Spinal cord (tissue), 10 donors: ENCODE results near the gene GRIP2. TPM values are rescaled to one million over a fixed set of nuclear protein-coding genes. Genes with fewer than 3 reads are reported as not detected.
A peak's percentile ranks its signal among the peaks of the same experiment; 100 is the strongest.

ENCODE experiments used
- DNase-seq, 6 donors: peaks; one replicate each; pipeline versions ENCODE4 v3.0.0 to v3.0.0-alpha.2; 2013 to 2015; ENCODE audit warnings: low spot score in 6 of 6, low read depth in 4 of 6
- H3K27ac ChIP-seq: one replicate; pipeline ENCODE4 v1.5.1; 2013; ENCODE audit warnings: low read depth, low read length, control low read depth
- H3K27me3 ChIP-seq: one replicate; pipeline ENCODE4 v1.6.1; 2013; ENCODE audit warnings: low read length; ENCODE audit not compliant: control insufficient read depth, insufficient read depth
- H3K36me3 ChIP-seq: one replicate; pipeline ENCODE4 v1.6.1; 2013; ENCODE audit warnings: low read length; ENCODE audit not compliant: control insufficient read depth, insufficient read depth
- H3K4me1 ChIP-seq: one replicate; pipeline ENCODE4 v1.6.1; 2013; ENCODE audit warnings: low read length; ENCODE audit not compliant: control insufficient read depth, insufficient read depth
- H3K4me3 ChIP-seq: one replicate; pipeline ENCODE4 v1.5.1; 2013; ENCODE audit warnings: low read depth, low read length, control low read depth
- H3K9me3 ChIP-seq: one replicate; pipeline ENCODE4 v1.6.1; 2013; ENCODE audit warnings: low read length; ENCODE audit not compliant: control insufficient read depth, insufficient read depth
- WGBS: methylation state at CpG from one replicate; pipeline ENCODE4 v1.1.5; 2013; ENCODE audit warnings: missing lambda C conversion rate; ENCODE audit not compliant: insufficient coverage; 5-methylcytosine and 5-hydroxymethylcytosine counted together
- polyA plus RNA-seq, 2 donors: library from polyadenylated mRNA; unstranded; fragments of 120-200 nt; gene quantifications; one replicate each; pipeline ENCODE4 v1.2.1, GENCODE V29; 2013; ENCODE audit not compliant: insufficient read length in 2 of 2
- total RNA-seq, 2 donors: library from RNA; depleted of rRNA in 1 of 2; stranded (reverse); fragments of 120-200 nt in 1 of 2; fragments of >200 nt in 1 of 2; gene quantifications; one replicate each; pipeline versions ENCODE4 v1.2.3 to v1.2.4, GENCODE V29; 2013 to 2014
- donor health status: healthy.

The GRIP2 gene
- total and polyA plus RNA-seq, 4 donors = 6.0 to 24.2 (median 12.9) TPM

DNA sequence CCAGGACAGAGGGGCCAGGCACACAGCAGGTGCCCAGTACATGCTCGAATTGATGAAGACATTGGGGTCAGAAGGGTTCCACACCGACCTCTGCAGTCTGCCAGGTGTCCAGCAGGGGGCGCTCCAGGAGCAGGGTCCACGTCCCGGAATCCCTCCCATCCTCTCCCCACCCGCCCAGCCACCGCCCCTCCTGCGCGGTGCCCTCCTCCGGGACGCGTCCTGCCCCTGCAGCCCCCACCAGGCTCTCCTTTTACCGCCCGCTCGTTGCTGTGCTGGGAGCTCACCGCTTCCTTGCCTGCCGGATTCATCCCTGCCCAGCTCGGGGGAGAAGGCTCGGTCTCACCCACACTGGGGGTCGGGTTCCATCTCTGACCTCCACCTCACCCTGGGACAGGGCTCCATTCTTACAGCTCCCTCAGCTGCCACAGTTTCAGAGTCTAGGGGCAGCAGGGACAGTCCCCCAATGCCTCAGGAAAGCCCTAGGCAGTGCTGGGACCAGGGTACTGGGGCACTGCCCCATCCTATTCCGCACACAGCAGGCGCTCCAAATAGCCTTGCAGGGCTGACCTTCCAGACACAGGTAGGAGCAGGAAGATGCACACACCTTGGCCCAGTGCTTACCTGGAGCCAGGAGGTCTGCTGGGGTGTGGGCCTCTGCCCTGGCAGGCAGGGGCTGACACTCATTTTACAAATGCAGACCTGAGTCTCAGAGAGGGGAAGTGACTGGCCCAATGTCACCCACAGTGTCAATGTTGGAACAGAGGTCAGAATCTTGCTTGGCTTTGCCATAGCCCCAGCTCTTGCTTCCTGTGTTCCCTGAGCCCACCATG, 31.0 kb downstream of the GRIP2 start:
- peak in 4 of 6 donors; percentile 26 to 86 (median 56) for DNase-seq
- WGBS = 13% methylated on average over 22 of the region's 22 CpGs
- H3K27ac ChIP-seq = no peak overlapping the region

DNA sequence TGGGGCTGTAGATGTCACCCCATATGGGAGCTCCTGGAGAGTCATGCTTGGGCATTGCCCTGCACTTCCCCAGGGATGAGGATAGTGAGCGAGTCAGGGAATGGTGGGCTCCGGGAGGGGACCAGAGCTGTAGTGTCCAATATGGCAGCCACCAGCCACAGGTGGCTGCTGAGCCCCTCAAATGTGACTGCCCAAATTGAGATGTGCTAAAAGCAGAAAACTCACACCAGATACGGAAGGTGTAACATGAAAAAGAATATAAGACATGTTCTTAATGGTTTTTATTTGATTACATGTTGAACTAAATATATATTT, 31.7 kb downstream of the GRIP2 start:
- no peaks in the 10 kb centered on the region for H3K9me3 ChIP-seq
- H3K36me3 ChIP-seq = peaks cover 36% of the 10 kb centered on the region
- no peaks in the 10 kb centered on the region for H3K27me3 ChIP-seq
- WGBS = 58% methylated on average over 2 of the region's 3 CpGs
- H3K4me1 ChIP-seq = peaks cover 20% of the 10 kb centered on the region
- no peak overlapping the region for H3K27ac ChIP-seq
- no peak for DNase-seq
- H3K4me3 ChIP-seq = no peak overlapping the region

More for the DNA sequence above, 31.0 kb downstream of the GRIP2 start:
- Histone ChIP-seq H3K36me3 (peaks cover 38% of the 10 kb centered on the region), H3K9me3 (no peaks in the 10 kb centered on the region), H3K27me3 (no peaks in the 10 kb centered on the region), H3K4me3 (peak overlapping the region; percentile 7), H3K4me1 (peaks cover 20% of the 10 kb centered on the region)

DNA sequence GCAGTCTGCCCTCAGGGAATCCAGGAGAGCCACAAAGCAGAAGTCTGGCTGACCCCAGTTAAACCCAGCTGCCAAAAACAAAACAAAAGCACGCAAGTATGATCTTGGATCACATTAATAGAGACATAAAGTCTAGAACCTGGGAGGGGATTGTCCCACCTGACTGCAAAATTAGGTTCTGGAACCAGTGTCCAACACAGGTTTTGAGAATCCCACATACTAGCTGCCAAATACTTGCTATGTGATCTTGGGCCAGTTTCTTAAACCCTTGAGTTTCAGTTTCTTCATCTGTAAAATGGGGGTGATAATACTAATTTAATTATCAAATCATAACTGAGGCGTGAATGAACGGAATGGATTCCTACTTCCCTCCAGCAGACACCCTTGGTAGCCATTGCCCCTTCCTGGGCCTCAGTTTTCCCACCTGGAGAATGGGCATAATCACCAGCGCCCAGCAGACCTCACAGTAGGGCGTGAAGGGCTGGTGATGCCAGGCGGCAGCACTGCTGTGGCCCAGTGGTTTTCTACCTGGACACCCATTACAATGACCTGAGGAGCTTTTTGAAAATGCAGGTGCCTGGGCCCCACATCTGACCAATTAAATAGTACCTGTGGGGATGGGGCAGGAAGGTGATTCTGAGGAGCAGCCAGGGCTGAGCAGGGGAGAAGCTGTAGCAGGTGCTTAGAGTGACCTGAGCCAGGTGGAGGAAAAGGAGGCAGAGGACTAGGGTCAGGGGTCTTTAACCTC, 32.2 kb downstream of the GRIP2 start:
- H3K27me3 ChIP-seq = no peaks in the 10 kb centered on the region
- peaks cover 3% of the 10 kb centered on the region for H3K9me3 ChIP-seq
- no peak overlapping the region for H3K27ac ChIP-seq
- peaks cover 20% of the 10 kb centered on the region for H3K4me1 ChIP-seq
- no peak overlapping the region for H3K4me3 ChIP-seq
- peaks cover 38% of the 10 kb centered on the region for H3K36me3 ChIP-seq
- 100% methylated on average over 4 of the region's 6 CpGs for WGBS
- no peak for DNase-seq

DNA sequence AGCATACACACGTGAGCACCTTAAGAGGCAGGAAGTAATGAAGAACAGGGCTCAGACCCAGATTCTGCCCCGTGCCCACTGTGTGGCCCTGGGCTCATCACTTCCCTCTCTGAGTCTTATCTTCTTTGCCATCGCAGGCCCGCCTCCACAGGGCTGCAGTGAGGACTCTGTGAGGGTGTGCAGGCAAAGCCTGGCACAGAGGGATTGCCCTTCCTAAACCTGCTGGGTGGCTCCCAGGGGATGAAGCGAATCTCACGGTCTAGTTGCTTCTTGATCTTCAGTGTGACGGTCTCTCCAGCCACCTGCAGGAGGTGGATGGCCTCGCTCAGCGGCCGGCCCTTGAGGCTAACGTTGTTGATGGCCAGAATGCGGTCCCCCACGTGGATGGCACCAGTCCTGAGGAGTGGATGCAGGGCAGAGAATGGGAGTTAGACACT, 32.8 kb downstream of the GRIP2 start:
- H3K27ac ChIP-seq = no peak overlapping the region

DNA sequence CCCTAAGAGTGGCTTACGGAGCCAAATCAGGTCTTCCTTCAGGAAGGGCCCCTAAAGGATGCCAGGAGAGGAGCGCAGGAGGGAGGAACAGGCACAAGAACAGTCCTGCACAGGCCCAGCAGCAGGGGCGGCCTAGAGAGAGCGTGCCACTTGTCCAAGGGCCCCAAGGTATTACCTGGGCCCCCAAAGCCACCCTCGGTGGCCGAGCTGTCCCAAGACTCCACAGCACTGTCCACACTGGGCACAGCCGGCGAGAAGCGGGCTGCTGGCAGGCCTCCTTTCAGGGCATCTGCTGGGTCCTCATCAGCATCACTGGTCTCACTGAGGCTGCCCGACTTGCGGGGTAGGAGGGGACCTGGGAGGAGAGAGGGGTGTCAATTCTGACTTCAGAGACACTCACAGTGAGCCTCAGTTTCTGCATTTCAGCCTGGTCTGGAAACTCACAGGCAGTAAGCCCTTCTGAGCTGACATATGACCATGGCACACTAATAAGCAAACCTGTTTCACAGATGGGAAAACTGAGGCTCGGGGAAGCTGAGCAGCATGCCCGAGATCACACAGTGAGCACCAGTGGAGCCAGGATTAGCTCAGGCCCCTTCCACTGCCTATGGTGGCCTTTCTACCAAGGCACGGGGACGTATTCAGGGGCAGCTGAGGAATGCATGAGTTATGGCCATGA, 33.4 kb downstream of the GRIP2 start:
- peaks cover 17% of the 10 kb centered on the region for H3K4me1 ChIP-seq
- no peak overlapping the region for H3K4me3 ChIP-seq
- peaks cover 9% of the 10 kb centered on the region for H3K9me3 ChIP-seq
- 86% methylated on average over 13 of the region's 15 CpGs for WGBS
- peaks cover 32% of the 10 kb centered on the region for H3K36me3 ChIP-seq
- no peak overlapping the region for H3K27ac ChIP-seq
- no peak for DNase-seq
- H3K27me3 ChIP-seq = no peaks in the 10 kb centered on the region

More for the DNA sequence above, 32.8 kb downstream of the GRIP2 start:
- Histone ChIP-seq H3K27me3 (no peaks in the 10 kb centered on the region), H3K9me3 (peaks cover 8% of the 10 kb centered on the region), H3K36me3 (peaks cover 33% of the 10 kb centered on the region), H3K4me1 (peaks cover 20% of the 10 kb centered on the region), H3K4me3 (no peak overlapping the region)
- 77% methylated on average over 13 of the region's 13 CpGs for WGBS
- no peak for DNase-seq

DNA sequence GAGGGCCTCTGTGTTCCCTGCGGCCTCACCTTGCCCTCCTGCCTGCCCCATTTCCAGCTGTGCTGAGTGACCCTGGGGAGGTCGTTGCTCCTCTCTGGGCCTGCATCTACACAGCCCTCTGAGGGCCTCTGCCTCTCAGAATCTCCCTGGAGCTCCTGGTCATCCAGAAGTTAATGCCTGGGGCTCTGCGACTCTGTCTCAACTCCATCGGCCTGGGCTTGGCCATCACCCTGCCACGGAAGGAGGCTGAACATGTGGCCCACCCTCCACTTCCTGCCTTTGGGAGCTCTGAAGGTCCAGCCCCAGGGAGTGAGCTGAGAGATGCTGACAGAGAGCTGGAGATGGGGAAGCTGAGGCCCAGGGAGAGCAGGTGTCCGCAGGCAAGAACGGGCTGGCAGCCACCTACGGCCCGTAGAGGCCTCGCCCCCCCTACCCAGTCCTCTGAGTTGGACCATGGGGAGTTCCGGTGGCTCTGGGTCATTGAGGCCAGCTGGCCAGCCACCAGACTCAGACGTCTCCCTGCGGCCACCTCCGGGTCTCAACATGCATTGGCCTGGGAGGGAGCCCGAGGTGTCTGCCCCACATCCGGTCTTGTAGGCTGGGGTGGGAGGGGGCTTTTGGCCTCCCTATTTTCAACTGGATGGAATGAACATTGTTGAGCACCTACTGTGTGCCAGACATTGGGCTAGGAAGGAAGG, 34.2 kb downstream of the GRIP2 start:
- no peak for DNase-seq
- Histone ChIP-seq H3K9me3 (peaks cover 9% of the 10 kb centered on the region), H3K27ac (no peak overlapping the region), H3K36me3 (peaks cover 28% of the 10 kb centered on the region), H3K4me1 (peaks cover 9% of the 10 kb centered on the region), H3K4me3 (no peak overlapping the region), H3K27me3 (no peaks in the 10 kb centered on the region)
- 87% methylated on average over 16 of the region's 16 CpGs for WGBS

DNA sequence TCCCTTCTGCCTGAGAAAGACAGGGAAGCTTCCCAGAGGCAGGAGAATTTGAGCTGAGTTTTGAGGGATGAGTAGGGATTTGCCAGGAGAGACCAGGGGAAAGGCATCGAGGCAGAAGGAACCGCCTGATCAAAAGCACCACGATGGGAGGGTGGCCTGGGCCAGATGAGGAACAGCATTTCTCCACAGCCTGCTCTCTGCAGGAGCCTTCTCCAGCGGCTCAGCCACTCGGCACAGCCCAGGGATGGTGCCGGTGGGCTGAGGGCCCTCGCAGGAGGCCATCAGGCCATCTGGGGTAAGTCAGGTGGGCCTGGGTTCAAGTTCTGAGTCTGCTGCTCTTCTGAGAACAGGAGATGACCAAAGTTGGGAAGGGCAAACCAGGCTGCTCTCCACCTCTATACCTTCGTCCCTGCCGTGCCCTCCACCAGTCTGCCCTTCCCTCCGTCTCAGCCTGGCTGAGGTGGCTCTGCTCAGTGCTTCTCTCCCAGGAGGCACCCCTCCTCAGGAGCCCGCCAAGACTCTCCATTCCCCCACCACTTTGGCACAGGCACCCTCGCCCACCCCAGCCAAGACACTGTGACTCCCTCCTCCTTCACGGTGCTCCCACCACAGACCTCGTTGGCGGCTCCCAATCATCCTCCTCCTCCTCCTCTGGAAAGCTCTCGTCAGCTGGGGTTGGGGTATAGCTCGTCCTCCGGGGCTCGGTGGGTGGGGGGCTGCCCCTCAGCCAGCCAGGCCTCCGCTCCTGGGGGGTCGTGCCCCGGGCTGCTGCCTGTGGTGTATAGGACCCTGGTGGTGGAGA, 34.9 kb downstream of the GRIP2 start:
- 81% methylated on average over 21 of the region's 22 CpGs for WGBS

DNA sequence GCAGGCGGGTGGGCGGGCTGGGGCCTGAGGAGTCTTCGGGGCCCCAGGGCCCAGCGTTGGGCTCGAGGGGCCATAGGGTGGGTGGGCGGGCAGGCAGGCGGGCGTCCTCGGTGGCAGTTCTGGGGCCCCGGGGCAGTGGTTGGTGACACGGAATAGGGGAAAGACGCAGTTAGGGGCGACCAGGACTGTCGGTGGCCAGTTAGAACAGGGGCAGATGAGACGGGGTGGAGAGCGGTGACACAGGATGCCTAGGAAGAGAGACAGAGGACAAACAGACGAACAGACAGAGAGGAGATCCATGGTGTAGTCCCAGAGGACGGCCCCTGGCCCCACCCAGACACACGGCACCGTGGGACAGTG, 36.5 kb downstream of the GRIP2 start:
- Histone ChIP-seq H3K9me3 (peaks cover 9% of the 10 kb centered on the region), H3K27me3 (no peaks in the 10 kb centered on the region), H3K4me3 (no peak overlapping the region), H3K4me1 (peaks cover 1% of the 10 kb centered on the region), H3K36me3 (peaks cover 25% of the 10 kb centered on the region), H3K27ac (no peak overlapping the region)
- no peak for DNase-seq
- WGBS = 95% methylated on average over 15 of the region's 20 CpGs

More for the DNA sequence above, 34.9 kb downstream of the GRIP2 start:
- no peak for DNase-seq
- Histone ChIP-seq H3K4me1 (peaks cover 9% of the 10 kb centered on the region), H3K9me3 (peaks cover 9% of the 10 kb centered on the region), H3K4me3 (no peak overlapping the region), H3K36me3 (peaks cover 25% of the 10 kb centered on the region), H3K27ac (no peak overlapping the region), H3K27me3 (no peaks in the 10 kb centered on the region)
